IPS DF 19.7 (cell line): ENCODE results near the gene OCIAD1.
"Not testable (repeated sequence)": the region's sequence is repeated elsewhere in the genome, so short reads cannot be mapped to it uniquely, and the experiment has no call there.

Source experiments
- DNase-seq: peaks from one replicate; pipeline ENCODE4 v3.0.0-alpha.2; 2013; ENCODE audit warnings: low read depth, low spot score

Gene OCIAD1

GRCh38 chr4:48830706-48831531, at the start of gene OCIAD1:
Gene OCIAD1, plus strand, starts transcription at chr4:48831088. Its CDS starts 1,537 bp downstream, at chr4:48832625.
- peak; percentile 99 for DNase-seq

- DNase-seq = no peak
Measured at GRCh38 chr4:48781968-48782367, 48.9 kb upstream of the OCIAD1 start.

- DNase-seq = no peak
Measured at GRCh38 chr4:48785302-48785701, 45.6 kb upstream of the OCIAD1 start.

GRCh38 chr4:48786549-48786948, 44.3 kb upstream of the OCIAD1 start:
- DNase-seq = no peak

- DNase-seq = no peak
Measured at GRCh38 chr4:48787056-48787455, 43.8 kb upstream of the OCIAD1 start.

- no peak for DNase-seq
Measured at GRCh38 chr4:48790561-48790960, 40.3 kb upstream of the OCIAD1 start.

GRCh38 chr4:48791313-48791712, 39.6 kb upstream of the OCIAD1 start:
- no peak for DNase-seq

- DNase-seq = no peak
Measured at GRCh38 chr4:48792348-48793006, 38.4 kb upstream of the OCIAD1 start.

GRCh38 chr4:48795108-48795507, 35.8 kb upstream of the OCIAD1 start:
- no peak for DNase-seq

GRCh38 chr4:48796191-48796926, 34.5 kb upstream of the OCIAD1 start:
- DNase-seq = no peak

- DNase-seq = no peak
Measured at GRCh38 chr4:48796927-48797679, 33.8 kb upstream of the OCIAD1 start.

GRCh38 chr4:48798117-48798516, 32.8 kb upstream of the OCIAD1 start:
- no peak for DNase-seq

GRCh38 chr4:48799157-48799556, 31.7 kb upstream of the OCIAD1 start:
- DNase-seq = no peak

GRCh38 chr4:48800155-48800554, 30.7 kb upstream of the OCIAD1 start:
- DNase-seq = not testable (repeated sequence)

GRCh38 chr4:48801016-48801715, 29.7 kb upstream of the OCIAD1 start:
- no peak for DNase-seq

GRCh38 chr4:48804584-48805301, 26.1 kb upstream of the OCIAD1 start:
- DNase-seq = no peak

- DNase-seq = no peak
Measured at GRCh38 chr4:48812866-48813265, 18.0 kb upstream of the OCIAD1 start.

- DNase-seq = no peak
Measured at GRCh38 chr4:48813964-48814363, 16.9 kb upstream of the OCIAD1 start.

- no peak for DNase-seq
Measured at GRCh38 chr4:48815483-48815882, 15.4 kb upstream of the OCIAD1 start.

GRCh38 chr4:48816297-48816696, 14.6 kb upstream of the OCIAD1 start:
- not testable (repeated sequence) for DNase-seq
